Measurements from ENCODE around the gene WDR46.
A peak's percentile ranks its signal among the peaks of the same experiment; 100 is the strongest.

The WDR46 gene

GRCh38 chr6:33288921-33289783 is at the start of gene WDR46, which contains the start of gene PFDN6:
Gene WDR46 (minus strand): TSS chr6:33289239. CDS start chr6:33289170, 69 bp downstream.
Gene PFDN6 (plus strand): TSS chr6:33289601. CDS start chr6:33289857, 256 bp downstream.
- DNase-seq (ENCODE audit: low spot score), result peak; percentile 90

- DNase-seq (ENCODE audit: low spot score), result no peak
Measured at GRCh38 chr6:33336495-33336894, 47.5 kb upstream of the WDR46 start.

GRCh38 chr6:33335916-33336315 is 46.9 kb upstream of the WDR46 start:
- no peak for DNase-seq (ENCODE audit: low spot score)

- DNase-seq (ENCODE audit: low spot score), result no peak
Measured at GRCh38 chr6:33333666-33334065, 44.6 kb upstream of the WDR46 start.

- no peak for DNase-seq (ENCODE audit: low spot score)
Measured at GRCh38 chr6:33330736-33331135, 41.7 kb upstream of the WDR46 start.

- DNase-seq (ENCODE audit: low spot score), result no peak
Measured at GRCh38 chr6:33329058-33329457, 40.0 kb upstream of the WDR46 start.

- no peak for DNase-seq (ENCODE audit: low spot score)
Measured at GRCh38 chr6:33324125-33324524, 35.1 kb upstream of the WDR46 start.

GRCh38 chr6:33323623-33323948 is 34.5 kb upstream of the WDR46 start:
- no peak for DNase-seq (ENCODE audit: low spot score)

- DNase-seq (ENCODE audit: low spot score), result no peak
Measured at GRCh38 chr6:33321227-33321626, 32.2 kb upstream of the WDR46 start.

- DNase-seq (ENCODE audit: low spot score), result no peak
Measured at GRCh38 chr6:33320315-33321181, 31.5 kb upstream of the WDR46 start.

- no peak for DNase-seq (ENCODE audit: low spot score)
Measured at GRCh38 chr6:33319939-33320314, 30.9 kb upstream of the WDR46 start.

GRCh38 chr6:33318426-33319073 is 29.5 kb upstream of the WDR46 start:
- no peak for DNase-seq (ENCODE audit: low spot score)

GRCh38 chr6:33317669-33318425 is 28.8 kb upstream of the WDR46 start, which contains the start of gene ZBTB22:
Gene ZBTB22 (minus strand): TSS chr6:33317744. CDS start chr6:33316916, 828 bp downstream.
- peak; percentile 96 for DNase-seq (ENCODE audit: low spot score)

- no peak for DNase-seq (ENCODE audit: low spot score)
Measured at GRCh38 chr6:33317419-33317668, 28.3 kb upstream of the WDR46 start.

- no peak for DNase-seq (ENCODE audit: low spot score)
Measured at GRCh38 chr6:33316603-33317418, 27.8 kb upstream of the WDR46 start.

- no peak for DNase-seq (ENCODE audit: low spot score)
Measured at GRCh38 chr6:33315793-33316602, 27.0 kb upstream of the WDR46 start.

GRCh38 chr6:33314943-33315792 is 26.1 kb upstream of the WDR46 start:
- no peak for DNase-seq (ENCODE audit: low spot score)

GRCh38 chr6:33314515-33314942 is 25.5 kb upstream of the WDR46 start:
- peak; percentile 57 for DNase-seq (ENCODE audit: low spot score)
